Skin epidermis (tissue), 12 donors: ENCODE measurements around the gene CD96.
"Not testable (repeated sequence)": the region's sequence is repeated elsewhere in the genome, so short reads cannot be mapped to it uniquely, and the experiment has no call there.

Experiments used
- H3K27ac ChIP-seq, 21 experiments: fragments of 200-600 bp; sonication (generic) in 11 of 21; one replicate each; pipeline ENCODE4 v1.5.0; 2020; ENCODE audit warnings: mild to moderate bottlenecking in 3 of 21, inconsistent platforms in 2 of 21, moderate library complexity in 2 of 21
- H3K4me3 ChIP-seq, 7 experiments: fragments of 200-600 bp; sonication (generic) in 2 of 7; one replicate each; pipeline ENCODE4 v1.5.0; 2020; ENCODE audit warnings: inconsistent platforms in 2 of 7, mild to moderate bottlenecking in 2 of 7, moderate library complexity in 1 of 7

Gene CD96

DNA sequence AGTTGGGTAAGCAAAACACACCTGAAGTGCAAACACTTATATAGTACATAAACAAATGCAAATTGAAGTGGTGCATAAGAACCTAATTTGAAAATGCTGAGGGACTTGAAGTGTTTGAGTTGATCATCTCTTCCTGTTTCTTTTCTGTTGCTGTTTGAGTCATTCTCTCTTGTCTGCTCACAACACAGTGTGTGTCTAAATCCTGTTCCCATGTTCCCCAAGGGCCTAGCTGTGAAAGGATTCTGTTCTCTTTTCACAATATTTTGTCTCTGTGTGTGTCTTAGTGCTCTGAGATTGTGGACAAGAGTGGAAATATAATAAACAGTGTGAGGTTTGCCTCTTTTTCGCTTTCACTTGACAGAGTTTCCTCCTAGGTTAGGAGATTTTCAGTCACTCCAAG, 6.1 kb downstream of the CD96 start:
- Histone ChIP-seq H3K27ac (peak overlapping the region in 8 of 21 experiments; percentile 11 to 83 (median 53)), H3K4me3 (no peak overlapping the region)

DNA sequence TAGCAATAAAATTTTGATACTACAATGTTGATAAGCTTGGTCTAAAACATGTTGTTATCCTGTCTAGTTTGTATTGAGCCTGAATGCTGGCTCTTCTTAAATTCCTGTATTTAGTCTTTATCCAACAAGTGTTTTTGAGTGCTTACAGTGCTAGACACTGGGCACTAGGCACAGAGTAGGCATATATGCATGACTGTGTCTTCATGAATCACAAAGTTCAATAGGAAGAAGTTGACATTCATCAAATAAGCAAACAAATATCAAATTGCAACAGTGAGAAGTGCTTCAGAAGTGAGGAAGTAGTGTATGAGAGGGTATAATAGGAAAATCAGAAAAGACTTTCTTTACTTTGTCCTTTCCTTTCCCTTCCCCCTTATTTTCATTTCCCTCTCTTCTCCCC, 6.8 kb downstream of the CD96 start:
- Histone ChIP-seq H3K4me3 (no peak overlapping the region), H3K27ac (peak overlapping the region in 4 of 21 experiments; percentile 24 to 83 (median 63))

DNA sequence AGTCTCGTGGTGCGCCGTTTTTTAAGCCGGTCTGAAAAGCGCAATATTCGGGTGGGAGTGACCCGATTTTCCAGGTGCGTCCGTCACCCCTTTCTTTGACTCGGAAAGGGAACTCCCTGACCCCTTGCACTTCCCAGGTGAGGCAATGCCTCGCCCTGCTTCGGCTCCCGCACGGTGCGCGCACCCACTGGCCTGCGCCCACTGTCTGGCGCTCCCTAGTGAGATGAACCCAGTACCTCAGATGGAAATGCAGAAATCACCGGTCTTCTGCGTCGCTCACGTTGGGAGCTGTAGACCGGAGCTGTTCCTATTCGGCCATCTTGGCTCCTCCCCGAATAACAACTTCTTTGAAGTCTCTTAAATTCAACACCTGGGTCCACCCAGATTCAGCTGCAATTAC, 19.9 kb downstream of the CD96 start:
- H3K4me3 ChIP-seq, result peak overlapping the region in 1 of 7 experiments; percentile 27
- not testable (repeated sequence) for H3K27ac ChIP-seq

DNA sequence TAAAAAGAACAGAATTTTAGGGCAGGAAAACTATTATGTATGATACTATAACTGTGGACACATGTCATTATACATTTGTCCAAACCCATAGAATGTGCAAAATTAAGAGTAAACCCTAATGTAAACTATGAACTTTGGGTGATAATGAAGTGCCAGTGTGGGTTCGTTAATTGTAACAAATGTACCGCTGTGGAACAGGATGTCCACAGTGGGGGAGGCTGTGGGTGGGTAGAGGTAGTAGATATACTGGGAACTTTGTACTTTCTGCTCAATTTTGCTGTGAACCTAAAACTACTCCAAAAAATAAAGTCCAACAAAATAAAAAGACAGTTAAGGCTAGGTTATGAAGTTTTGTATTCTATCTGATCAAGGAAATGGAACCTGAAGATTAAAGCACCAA, 24.8 kb downstream of the CD96 start:
- no peak overlapping the region for H3K4me3 ChIP-seq

DNA sequence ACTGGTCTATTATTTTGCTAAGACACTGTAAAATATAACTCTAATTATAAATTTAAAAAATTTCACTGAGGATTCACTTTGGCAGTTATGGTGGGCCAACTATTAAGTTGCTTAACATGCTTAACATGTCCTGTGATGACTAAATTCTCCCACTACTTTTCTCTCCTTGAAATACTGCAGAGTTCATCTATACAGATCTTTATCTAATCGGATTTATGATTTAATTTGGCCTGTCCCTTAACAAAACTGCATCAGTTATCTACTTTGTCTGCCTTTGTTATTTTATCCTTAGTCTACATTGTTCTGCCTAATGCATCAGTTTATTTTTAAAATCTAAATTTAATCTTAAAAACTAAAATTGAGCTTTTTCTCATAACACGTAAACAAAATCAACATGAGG, 26.4 kb downstream of the CD96 start:
- H3K27ac ChIP-seq, result no peak overlapping the region
- H3K4me3 ChIP-seq, result no peak overlapping the region

More for the DNA sequence above, 24.8 kb downstream of the CD96 start:
- H3K27ac ChIP-seq, result no peak overlapping the region

DNA sequence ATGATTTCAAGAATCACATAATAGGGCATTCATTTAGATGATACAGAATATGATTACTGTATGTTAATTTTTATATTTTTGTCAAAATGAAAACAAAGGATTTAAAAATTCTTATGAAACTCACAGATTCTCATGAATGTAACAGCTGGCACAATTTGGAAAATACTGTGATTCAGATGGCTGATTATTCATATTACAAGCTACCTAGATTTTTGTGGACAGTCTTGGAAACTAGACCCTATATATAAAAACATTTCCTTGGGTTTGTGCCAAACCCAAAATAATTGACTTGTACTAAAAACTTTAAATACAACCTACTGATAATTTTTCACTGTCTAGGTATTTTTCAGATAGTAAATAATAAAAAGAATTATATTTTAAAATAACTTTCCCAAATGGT, 26.9 kb downstream of the CD96 start:
- no peak overlapping the region for H3K27ac ChIP-seq
- H3K4me3 ChIP-seq, result no peak overlapping the region

DNA sequence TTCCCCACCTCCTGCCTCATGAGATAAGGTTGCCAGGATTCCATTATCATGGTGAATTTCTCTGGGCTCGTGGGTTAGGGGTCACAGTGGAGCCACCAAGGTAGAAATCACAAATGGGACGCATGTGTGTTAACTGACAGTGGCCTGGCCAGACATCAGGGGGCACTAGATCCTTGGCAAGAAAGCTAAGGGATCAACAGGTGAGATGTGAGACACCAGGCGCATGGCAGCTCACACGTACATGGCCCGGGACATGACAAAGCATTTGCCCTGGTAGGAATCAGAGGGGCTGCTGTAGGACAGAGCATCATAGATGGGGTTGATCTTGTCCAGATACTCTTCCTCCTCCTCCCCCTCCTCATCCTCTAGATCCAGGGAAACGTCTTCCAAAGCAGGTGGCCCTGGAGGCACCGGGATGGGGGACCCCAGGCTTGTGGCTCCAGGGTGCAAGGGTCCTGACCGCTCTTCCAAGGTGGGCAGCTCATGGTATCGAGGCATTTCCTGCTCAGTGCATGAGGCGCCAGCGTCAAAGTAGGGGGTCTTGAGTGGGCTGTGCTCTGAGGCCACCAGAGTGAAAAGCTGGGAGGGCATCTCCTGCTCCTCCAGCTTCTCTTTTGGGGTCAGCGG, 28.5 kb downstream of the CD96 start:
- Histone ChIP-seq H3K27ac (no peak overlapping the region), H3K4me3 (no peak overlapping the region)

DNA sequence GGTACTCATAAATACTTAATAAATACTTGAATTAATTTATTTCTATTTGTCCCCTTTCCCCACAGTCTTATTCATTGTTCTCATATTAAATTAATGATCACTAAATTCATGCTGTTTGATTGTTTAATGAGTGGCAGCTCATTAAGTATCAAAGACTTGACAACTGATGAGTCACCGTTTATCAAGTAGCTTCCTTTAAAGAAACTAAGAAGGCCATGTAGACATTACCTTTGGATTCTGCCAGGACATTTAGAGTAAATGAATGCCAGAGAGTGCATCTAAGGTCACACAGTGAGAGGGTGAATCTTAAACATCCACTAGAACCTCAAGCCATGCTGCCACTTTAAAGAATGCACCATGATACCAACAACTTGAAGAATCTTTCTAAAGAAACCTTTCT, 29.3 kb downstream of the CD96 start:
- Histone ChIP-seq H3K27ac (no peak overlapping the region), H3K4me3 (no peak overlapping the region)

DNA sequence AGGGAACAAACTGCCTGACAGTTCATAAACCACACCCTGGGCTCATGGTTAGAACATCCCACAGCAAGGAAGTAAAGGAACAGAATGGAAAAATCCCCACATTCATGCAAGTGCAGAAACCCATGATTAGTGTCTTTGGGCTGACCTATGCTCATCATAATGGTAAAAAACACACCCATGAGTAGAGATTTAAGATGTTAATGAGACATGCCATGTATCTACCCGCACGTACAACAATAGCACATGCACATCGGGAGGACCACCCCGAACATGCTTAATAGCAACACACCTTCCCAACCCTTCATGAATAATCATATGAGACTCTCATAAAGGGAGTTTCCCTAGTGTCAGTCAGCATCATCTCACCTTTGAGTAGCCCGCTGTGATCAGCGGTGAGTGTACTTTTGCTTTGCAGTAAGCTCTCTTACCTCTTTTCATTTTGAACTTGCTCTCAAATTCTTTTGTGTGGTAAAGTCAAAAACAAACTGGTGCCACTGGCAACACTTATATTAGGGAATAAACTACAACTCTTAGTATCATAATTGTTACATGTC, 30.0 kb downstream of the CD96 start:
- Histone ChIP-seq H3K4me3 (no peak overlapping the region), H3K27ac (no peak overlapping the region)

DNA sequence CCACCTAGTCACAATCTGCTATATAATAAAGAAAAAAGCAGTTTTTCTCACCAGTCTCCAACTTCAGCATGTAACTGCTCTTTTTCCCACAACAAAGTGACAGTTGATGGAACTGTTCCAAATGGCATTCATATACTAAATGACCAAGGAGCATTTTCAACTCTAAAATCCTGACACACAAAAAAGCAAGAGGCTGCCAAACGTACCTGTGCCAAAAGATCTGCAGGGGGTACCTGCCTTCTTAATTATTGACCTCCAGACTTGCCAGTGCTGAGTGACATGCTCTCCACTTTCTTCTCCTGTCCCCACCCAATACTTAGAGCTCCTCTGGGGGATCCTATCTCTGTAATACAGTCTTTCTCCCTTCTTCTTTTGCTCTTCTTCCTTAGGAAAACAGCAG, 35.1 kb downstream of the CD96 start:
- H3K27ac ChIP-seq, result no peak overlapping the region

DNA sequence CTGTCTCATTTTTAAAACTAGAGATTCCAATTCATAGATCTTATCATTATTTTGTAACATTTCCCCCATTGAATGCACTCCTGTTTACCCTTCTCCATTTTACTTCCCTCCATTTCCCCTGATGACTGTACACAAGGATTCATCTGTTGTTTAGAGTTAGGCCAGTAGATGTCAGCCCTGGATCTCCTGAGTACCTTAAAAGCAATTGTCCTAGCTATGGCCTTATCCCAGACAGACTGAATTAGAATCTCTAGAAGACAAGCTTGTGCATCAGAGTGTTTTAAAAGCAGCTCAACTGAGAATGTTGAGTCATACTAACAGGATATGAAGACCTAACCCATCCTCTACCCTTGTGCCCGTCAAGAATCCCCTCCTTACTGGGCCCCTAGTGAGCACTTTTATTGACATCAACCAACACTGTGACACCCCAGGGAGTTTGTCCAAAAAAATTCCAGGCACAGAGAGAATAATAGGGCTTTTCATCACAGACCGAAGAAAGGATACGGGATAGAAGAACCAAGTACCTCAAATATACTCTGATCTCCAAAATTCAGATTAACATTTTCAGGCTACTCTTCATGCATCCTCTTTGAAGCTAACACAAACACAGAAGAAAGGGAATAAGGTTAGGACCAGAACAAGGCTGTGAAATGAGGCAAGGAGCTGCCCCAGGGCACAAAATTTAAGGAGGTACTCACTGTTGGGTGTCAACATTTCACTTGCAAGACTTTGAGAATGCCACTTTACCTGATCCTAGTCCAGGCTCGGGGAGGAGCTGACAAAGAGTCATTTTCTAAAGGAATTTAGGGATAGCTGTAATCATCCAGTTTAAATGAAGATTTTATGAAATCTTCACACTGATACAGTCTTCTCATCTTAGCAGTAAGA, 36.0 kb downstream of the CD96 start:
- Histone ChIP-seq H3K27ac (no peak overlapping the region), H3K4me3 (no peak overlapping the region)

More for the DNA sequence above, 35.1 kb downstream of the CD96 start:
- H3K4me3 ChIP-seq, result no peak overlapping the region

DNA sequence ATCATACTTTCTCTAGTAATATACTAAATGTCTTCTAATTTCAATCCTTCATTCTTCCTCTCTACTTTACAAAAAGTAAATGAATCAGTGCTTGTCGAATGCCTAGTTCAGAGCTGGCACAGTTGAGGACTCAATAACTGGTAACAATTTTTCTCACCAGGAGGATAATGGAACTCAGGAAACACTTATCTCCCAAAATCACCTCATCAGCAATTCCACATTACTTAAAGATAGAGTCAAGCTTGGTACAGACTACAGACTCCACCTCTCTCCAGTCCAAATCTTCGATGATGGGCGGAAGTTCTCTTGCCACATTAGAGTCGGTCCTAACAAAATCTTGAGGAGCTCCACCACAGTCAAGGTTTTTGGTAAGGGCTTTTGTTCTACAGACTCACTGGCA, 36.9 kb downstream of the CD96 start:
- no peak overlapping the region for H3K4me3 ChIP-seq
- H3K27ac ChIP-seq, result no peak overlapping the region

DNA sequence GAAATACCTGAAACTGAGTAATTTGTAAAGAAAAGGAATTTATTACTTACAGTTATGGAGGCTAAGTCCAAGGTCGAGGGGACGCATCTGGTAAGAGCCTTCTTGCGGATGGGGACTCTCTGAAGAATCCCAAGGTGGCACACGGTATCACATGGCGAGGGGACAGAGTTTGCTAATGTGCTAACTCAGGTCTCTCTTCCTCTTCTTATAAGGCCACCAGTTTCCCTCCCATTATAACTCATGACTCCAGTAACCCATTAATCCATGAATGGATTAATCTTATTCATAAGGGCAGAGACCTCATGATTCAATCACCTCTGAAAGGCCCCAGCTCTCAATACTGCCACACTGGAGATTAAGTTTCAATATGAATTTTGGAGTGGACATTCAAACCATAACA, 37.5 kb downstream of the CD96 start:
- Histone ChIP-seq H3K27ac (no peak overlapping the region), H3K4me3 (no peak overlapping the region)

DNA sequence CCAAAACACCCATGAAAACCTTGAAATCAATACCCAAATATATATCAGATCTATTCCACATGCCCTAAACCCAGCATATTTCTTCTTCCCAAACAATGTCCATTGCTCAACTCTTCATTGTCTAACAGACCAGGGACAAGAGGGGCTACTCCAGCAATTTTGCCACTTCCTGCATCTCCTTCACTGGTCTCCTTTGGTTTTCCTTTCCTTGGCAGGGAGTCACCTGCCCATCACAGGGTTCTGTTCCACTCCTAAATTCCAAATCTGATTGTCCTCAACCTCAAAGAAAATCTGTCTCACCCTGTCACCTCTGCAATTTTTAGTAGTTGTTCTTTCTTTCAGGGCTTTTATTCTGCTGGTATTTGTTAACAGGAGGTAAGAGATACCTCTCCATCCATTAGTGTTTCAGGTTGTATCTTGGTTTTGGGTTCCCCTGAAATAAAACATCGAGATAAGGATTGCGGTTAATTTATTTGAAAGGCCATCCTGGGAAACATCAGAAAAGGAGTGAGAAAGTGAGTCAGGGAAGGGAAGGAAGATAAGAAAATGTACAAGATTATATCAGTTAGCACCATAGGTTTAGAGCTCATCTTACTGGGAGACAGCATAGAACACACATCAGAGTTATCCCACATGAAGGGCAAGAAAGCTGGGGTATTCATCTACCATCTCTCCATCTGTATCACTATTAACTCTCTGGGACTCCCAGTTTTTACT, 39.6 kb downstream of the CD96 start:
- Histone ChIP-seq H3K4me3 (no peak overlapping the region), H3K27ac (no peak overlapping the region)

DNA sequence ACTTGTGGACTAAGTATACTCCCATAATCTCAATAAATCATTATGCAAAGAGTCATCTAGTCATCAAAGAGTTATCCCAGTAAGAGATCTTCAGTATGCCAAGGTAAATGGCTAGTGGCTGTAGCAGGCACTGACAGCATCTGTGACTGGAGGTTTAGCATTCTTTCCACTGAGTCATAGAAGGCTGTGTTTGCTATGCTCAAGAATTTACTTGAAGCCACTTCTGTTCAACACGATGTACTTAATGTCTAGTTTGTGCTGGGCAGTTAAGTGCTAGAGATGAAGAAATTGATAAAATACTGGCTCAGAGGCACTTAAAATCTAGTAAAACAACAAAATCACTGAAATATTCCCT, 40.1 kb downstream of the CD96 start:
- Histone ChIP-seq H3K4me3 (no peak overlapping the region), H3K27ac (no peak overlapping the region)

DNA sequence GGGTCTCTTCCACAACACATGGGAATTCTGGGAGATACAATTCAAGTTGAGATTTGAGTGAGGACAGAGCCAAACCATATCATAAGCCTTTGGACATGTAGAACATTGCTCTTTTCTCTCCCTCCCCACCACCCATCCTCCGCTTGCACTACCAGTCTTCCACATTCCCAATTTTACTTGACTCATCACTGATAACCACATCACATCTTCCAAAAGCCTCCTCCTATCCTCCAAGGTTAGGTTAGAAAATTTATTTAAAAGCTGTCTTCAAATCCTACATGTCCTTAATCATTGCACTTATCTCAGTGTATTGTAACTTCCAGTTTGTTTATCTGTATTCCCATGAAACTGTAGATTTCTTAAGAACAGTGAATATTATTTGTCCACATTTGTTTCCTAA, 42.7 kb downstream of the CD96 start:
- Histone ChIP-seq H3K27ac (no peak overlapping the region), H3K4me3 (no peak overlapping the region)

DNA sequence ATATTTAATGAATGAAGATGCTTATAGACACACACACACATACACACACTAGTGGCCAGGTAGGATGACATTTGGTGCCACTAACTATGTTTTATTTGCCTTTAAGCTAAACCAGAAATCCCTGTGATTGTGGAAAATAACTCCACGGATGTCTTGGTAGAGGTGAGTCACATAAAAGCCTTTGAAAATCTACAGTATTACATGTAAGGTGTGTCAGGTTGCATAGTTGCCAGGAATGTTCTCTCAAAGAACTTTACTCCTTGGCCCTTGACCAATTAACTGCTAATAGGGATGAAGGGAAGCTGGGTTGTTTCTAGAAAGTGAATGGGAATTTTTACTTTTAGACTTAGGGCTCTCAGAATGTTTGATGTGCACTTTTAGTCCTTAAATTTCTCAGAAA, 43.2 kb downstream of the CD96 start:
- H3K27ac ChIP-seq, result no peak overlapping the region
- no peak overlapping the region for H3K4me3 ChIP-seq

DNA sequence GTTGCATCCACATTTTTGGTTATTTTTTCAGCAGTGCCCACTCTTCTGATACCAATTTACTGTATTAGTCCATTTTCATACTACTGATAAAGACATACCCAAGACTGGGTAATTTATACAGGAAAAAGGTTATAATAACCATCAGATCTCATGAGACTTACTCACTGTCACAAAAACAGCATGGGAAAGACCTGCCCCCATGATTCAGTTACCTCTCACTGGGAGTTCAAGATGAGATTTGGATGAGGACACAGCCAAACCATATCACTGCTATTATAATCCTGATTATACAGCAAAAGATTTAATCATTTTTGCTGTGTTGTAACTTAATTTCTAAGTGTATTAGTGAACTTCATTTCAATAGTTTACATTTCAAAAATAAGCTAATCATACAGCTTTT, 46.5 kb downstream of the CD96 start:
- Histone ChIP-seq H3K4me3 (no peak overlapping the region), H3K27ac (no peak overlapping the region)

DNA sequence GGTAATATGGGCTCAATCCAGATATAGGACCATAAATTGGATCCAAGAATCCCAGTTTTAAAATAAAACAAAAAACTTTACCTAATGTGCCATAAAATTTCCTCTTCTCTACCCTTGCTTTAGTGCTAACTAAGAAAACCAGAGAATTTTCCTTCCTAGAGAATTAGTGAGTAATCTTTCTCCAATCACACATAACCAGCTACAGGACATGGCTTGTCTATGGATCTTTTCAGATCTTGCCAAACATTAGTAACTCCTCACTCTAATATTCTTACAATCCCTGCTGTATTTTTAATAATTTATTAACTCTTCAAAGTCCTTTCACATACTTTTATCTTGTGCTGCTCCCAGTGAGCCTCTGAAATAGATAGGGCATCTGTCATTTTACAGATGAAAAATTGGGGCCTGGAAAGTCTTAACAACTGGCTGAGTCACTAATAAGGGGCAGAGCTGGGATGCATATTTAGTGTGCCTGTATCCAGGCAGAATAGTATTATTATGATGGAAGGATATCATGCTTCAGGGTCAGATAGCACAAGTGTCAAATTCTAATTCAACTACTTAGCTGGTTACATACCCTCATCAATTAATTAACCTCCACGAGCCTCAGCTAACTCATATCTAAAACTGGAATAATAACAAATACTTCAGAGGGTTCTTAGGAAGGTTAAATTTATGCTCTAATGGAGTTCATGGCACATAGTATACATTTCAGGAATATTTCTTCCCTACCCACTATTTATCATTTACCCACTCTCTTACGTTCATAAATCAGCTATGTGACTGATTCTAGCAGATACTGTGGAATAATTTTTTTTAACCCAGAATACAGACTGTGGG, 47.5 kb downstream of the CD96 start:
- H3K27ac ChIP-seq, result peak overlapping the region in 1 of 21 experiments; percentile 35

DNA sequence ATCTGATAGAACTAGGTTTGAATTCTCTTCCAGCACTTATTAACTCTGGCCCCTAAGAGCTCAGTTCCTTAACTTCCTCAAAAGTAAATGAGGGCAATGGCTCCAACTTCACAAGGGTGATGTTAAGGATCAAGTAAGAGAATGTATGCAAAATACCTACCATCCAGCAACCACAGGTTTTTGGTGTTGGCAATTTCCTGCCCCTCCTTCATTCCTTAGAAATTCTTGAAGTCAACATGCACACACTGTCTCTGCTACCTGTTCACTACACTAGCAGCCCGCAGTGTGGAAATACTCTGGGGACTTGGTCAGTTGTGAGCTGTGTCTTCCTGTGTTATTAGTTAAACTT, 48.1 kb downstream of the CD96 start:
- no peak overlapping the region for H3K4me3 ChIP-seq
- H3K27ac ChIP-seq, result peak overlapping the region in 1 of 21 experiments; percentile 35

More for the DNA sequence above, 47.5 kb downstream of the CD96 start:
- H3K4me3 ChIP-seq, result no peak overlapping the region
